Ectodermal cell (in vitro differentiated cells): ENCODE measurements around the gene NDC1. TPM values are rescaled to one million over a fixed set of nuclear protein-coding genes. Genes with fewer than 3 reads are reported as not detected.
"Not testable (repeated sequence)": the region's sequence is repeated elsewhere in the genome, so short reads cannot be mapped to it uniquely, and the experiment has no call there.

Source experiments
- H3K27ac ChIP-seq: 2 replicates; pipeline ENCODE4 v1.7.0; 2013; ENCODE audit warnings: mild to moderate bottlenecking, low read depth, low read length; ENCODE audit not compliant: insufficient read depth, poor library complexity, severe bottlenecking
- H3K27me3 ChIP-seq: 2 replicates; pipeline ENCODE4 v1.7.0; 2013; ENCODE audit warnings: mild to moderate bottlenecking, low read length; ENCODE audit not compliant: insufficient read depth, control insufficient read depth, poor library complexity, severe bottlenecking
- H3K36me3 ChIP-seq: one replicate; pipeline ENCODE4 v1.7.0; 2013; ENCODE audit warnings: low read length; ENCODE audit not compliant: control insufficient read depth, insufficient read depth
- H3K4me1 ChIP-seq: one replicate; pipeline ENCODE4 v1.7.0; 2013; ENCODE audit warnings: low read length; ENCODE audit not compliant: control insufficient read depth, insufficient read depth
- H3K4me3 ChIP-seq: 2 replicates; pipeline ENCODE4 v1.7.0; 2013; ENCODE audit warnings: low read depth, low read length, control low read depth; ENCODE audit not compliant: insufficient read depth
- H3K9me3 ChIP-seq: 2 replicates; pipeline ENCODE4 v1.7.0; 2013; ENCODE audit warnings: mild to moderate bottlenecking, low read length, moderate library complexity; ENCODE audit not compliant: control insufficient read depth
- WGBS, 2 experiments: methylation state at CpG; one replicate each; pipeline ENCODE4 v1.1.7; 2013; ENCODE audit warnings: missing lambda C conversion rate in 2 of 2; 5-methylcytosine and 5-hydroxymethylcytosine counted together
- polyA plus RNA-seq, 4 experiments: library from polyadenylated mRNA; stranded (reverse); fragments of 50-300 nt; gene quantifications; one replicate each; pipeline ENCODE4 v1.2.3, GENCODE V29; 2013

The NDC1 gene, protein sequence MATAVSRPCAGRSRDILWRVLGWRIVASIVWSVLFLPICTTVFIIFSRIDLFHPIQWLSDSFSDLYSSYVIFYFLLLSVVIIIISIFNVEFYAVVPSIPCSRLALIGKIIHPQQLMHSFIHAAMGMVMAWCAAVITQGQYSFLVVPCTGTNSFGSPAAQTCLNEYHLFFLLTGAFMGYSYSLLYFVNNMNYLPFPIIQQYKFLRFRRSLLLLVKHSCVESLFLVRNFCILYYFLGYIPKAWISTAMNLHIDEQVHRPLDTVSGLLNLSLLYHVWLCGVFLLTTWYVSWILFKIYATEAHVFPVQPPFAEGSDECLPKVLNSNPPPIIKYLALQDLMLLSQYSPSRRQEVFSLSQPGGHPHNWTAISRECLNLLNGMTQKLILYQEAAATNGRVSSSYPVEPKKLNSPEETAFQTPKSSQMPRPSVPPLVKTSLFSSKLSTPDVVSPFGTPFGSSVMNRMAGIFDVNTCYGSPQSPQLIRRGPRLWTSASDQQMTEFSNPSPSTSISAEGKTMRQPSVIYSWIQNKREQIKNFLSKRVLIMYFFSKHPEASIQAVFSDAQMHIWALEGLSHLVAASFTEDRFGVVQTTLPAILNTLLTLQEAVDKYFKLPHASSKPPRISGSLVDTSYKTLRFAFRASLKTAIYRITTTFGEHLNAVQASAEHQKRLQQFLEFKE
- polyA plus RNA-seq (2013, experiment 1 of 4) = 42.4 TPM
- 48.3 TPM for polyA plus RNA-seq (2013, experiment 2 of 4)
- 38.9 TPM for polyA plus RNA-seq (2013, experiment 3 of 4)
- polyA plus RNA-seq (2013, experiment 4 of 4) = 40.8 TPM

DNA sequence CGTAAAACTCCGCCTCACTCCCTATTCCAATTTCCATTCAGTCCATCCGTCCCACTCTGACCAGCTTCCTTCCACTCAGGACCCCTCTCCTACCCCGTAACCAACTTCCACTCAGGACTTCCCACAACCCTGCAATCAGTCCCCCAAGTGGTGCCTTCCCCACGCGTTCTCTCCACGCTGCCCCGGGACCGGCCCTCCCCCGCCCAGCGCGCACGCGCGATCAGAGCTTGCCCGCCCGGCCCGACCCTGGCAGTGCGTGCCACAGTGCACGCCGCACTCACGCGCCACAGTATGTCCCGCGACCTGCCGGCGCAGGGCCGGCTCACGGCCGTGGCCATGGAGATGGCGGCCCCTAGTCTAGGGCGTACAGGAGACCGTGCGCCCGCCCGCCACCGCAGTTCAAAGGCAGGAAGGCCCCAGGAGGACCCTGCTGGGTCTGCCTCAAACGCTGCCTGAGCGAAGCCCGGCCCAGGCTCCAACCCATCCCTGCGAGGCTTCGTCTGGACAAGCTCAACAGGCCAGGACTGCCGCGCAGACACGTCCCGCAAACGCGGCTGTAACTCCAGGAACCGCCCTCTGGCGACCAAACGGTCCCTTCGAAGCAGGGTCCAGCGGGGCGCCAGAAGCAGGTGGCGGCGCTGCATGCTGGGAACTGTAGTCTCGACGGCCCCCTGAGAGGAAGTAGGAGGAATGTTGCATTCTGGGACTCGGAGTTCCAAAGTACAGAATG is at the start of gene NDC1:
Gene NDC1 (minus strand): TSS at position 373 of the 730 bp plus-strand sequence. CDS start 35 bp downstream, at position 338.
- no peaks in the 10 kb centered on the region for H3K9me3 ChIP-seq
- peak within 1 kb of the TSS; percentile 86 for H3K27ac ChIP-seq
- H3K36me3 ChIP-seq = no peaks in the 10 kb centered on the region
- WGBS, 2 experiments = 0% methylated on average over 59 of the region's 59 CpGs
- peak within 1 kb of the TSS; percentile 84 for H3K4me3 ChIP-seq
- no peaks in the 10 kb centered on the region for H3K4me1 ChIP-seq
- no peaks in the 10 kb centered on the region for H3K27me3 ChIP-seq

DNA sequence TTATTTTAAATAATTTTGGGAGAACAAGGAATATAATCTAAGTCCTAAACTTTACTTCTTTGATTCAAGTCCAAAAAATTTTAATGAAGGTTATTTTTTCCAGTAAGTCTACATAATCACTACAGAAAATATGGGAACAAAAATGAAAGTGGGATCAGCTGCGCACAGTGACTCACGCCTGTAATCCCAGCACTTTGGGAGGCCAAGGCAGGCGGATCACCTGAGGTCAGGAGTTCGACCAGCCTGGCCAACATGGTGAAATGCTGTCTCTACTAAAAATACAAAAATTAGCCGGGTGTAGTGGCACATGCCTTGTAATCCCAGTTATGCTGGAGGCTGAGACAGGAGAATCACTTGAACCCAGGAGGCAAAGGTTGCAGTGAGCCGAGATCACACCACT is 45.5 kb upstream of the NDC1 start:
- WGBS, 2 experiments = 90 to 95% methylated on average over 6 of the region's 6 CpGs
- H3K4me1 ChIP-seq = not testable (repeated sequence)
- peaks cover 10% of the 10 kb centered on the region for H3K36me3 ChIP-seq

DNA sequence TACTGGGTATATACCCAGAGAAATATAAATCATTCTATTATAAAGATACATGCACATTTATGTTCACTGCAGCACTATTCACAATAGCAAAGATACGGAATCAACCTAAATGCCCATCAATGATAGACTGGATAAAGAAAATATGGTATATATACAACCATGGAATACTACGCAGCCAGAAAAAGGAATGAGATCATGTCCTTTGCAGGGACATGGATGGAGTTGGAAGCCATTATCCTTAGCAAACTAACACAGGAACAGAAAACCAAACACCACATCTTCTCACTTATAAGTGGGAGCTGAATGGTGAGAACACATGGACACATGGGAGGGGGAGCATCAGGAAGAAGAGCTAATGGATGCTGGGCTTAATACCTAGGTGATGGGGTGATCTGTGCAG is 43.8 kb upstream of the NDC1 start:
- 88% methylated on average over 2 of the region's 2 CpGs; no CpG with 5 or more reads in 1 of the 2 experiments for WGBS, 2 experiments

More for the DNA sequence above, 45.5 kb upstream of the NDC1 start:
- not testable (repeated sequence) for H3K4me3 ChIP-seq, H3K27me3 ChIP-seq, H3K27ac ChIP-seq, H3K9me3 ChIP-seq

GRCh38 chr1:53878492-53879105 is 40.5 kb upstream of the NDC1 start:
- Histone ChIP-seq H3K4me1 (no peaks in the 10 kb centered on the region), H3K9me3 (no peaks in the 10 kb centered on the region), H3K36me3 (peaks cover 19% of the 10 kb centered on the region), H3K4me3 (no peak overlapping the region), H3K27ac (no peak overlapping the region), H3K27me3 (no peaks in the 10 kb centered on the region)
- 75 to 77% methylated on average over 5 of the region's 5 CpGs for WGBS, 2 experiments

More for the DNA sequence above, 43.8 kb upstream of the NDC1 start:
- not testable (repeated sequence) for H3K27me3 ChIP-seq, H3K4me1 ChIP-seq, H3K4me3 ChIP-seq, H3K9me3 ChIP-seq, H3K27ac ChIP-seq
- peaks cover 11% of the 10 kb centered on the region for H3K36me3 ChIP-seq

DNA sequence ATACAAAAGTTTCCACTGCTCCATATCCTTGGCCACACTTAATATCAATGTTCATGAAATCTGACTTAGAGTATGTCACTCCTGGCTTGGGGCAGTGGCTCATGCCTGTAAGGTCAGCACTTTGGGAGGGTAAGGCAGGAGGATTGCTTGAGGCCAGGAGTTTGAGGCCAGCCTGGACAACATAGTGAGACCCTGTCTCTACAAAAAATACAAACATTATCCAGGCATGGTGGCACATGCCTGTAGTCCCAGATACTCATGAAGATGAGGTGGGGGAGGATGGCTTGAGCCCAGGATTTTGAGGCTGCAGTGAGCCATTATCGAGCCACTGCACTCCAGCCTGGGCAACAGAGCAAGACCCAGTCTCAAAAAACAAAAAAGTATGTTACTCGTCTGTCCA is 37.1 kb upstream of the NDC1 start:
- not testable (repeated sequence) for H3K36me3 ChIP-seq, H3K27ac ChIP-seq, H3K4me3 ChIP-seq, H3K27me3 ChIP-seq, H3K4me1 ChIP-seq, H3K9me3 ChIP-seq
- 92 to 93% methylated on average over 2 of the region's 2 CpGs for WGBS, 2 experiments

- Histone ChIP-seq H3K27ac (no peak overlapping the region), H3K4me1 (no peaks in the 10 kb centered on the region), H3K27me3 (no peaks in the 10 kb centered on the region), H3K4me3 (no peak overlapping the region), H3K9me3 (no peaks in the 10 kb centered on the region), H3K36me3 (peaks cover 9% of the 10 kb centered on the region)
- WGBS, 2 experiments = 85 to 93% methylated on average over 3 to 5 of the region's 5 CpGs
These were observed 33.8 kb upstream of the NDC1 start for GRCh38 chr1:53871773-53872484.

GRCh38 chr1:53871221-53871620 is 33.1 kb upstream of the NDC1 start:
- Histone ChIP-seq H3K36me3 (peaks cover 7% of the 10 kb centered on the region), H3K27me3 (no peaks in the 10 kb centered on the region), H3K27ac (no peak overlapping the region), H3K4me3 (no peak overlapping the region), H3K9me3 (no peaks in the 10 kb centered on the region), H3K4me1 (no peaks in the 10 kb centered on the region)
- 92 to 95% methylated on average over 4 of the region's 4 CpGs for WGBS, 2 experiments

DNA sequence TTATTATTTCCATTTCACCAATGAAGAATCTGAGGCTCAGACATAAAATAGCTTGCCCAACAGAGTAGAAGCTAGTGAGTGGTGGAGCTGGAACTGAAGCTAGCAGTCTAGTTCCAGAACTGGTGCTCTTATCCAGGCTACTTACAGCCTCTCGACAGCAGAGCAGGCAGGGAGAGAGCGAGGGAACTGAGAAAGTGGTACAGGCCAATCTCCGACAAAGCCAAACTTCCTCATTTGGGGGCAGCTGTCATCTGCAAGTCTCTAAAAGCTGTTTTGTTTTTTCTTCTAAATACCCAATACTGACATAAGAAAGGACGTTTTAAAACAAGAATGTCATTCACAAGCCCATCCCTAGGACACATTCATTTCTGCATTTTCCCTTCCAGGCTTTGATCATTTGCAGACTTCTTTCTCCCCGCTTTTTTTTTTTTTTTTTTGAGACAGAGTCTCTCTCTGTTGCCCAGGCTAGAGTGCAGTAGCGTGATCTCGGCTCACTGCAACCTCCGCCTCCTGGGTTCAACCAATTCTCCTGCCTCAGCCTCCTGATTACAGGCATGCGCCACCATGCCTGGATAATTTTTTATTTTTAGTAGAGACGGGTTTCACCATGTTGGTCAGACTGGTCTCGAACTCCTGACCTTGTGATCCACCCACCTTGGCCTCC is 31.5 kb upstream of the NDC1 start:
- no peak overlapping the region for H3K4me3 ChIP-seq
- H3K36me3 ChIP-seq = peaks cover 3% of the 10 kb centered on the region
- no peaks in the 10 kb centered on the region for H3K27me3 ChIP-seq
- no peaks in the 10 kb centered on the region for H3K9me3 ChIP-seq
- no peaks in the 10 kb centered on the region for H3K4me1 ChIP-seq
- WGBS, 2 experiments = 95% methylated on average over 11 of the region's 11 CpGs
- no peak overlapping the region for H3K27ac ChIP-seq

GRCh38 chr1:53868565-53868964 is 30.5 kb upstream of the NDC1 start:
- Histone ChIP-seq H3K36me3 (peaks cover 3% of the 10 kb centered on the region), H3K27ac (no peak overlapping the region), H3K27me3 (no peaks in the 10 kb centered on the region), H3K9me3 (no peaks in the 10 kb centered on the region), H3K4me1 (no peaks in the 10 kb centered on the region), H3K4me3 (no peak overlapping the region)
- 90 to 94% methylated on average over 1 of the region's 1 CpG for WGBS, 2 experiments
